ENCODE data around the gene IGSF1. TPM values are rescaled to one million over a fixed set of nuclear protein-coding genes. Genes with fewer than 3 reads are reported as not detected.
A peak's percentile ranks its signal among the peaks of the same experiment; 100 is the strongest.

Gene IGSF1
- total and polyA plus RNA-seq, 9 of the 15 experiments (the other 6 are each of a cell fraction or from before 2014, with no cell fraction given) = 0.33 to 1.5 (median 1.0) TPM

GRCh38 chrX:131262200-131262599 is 26.9 kb downstream of the IGSF1 start:
- in situ Hi-C loops (cut with MboI) (no loop called here), intact Hi-C loops (cut with micrococcal nuclease) (loop anchor here (2.0 to 10.0 kb wide), 3 partner anchors 70 to 365 kb away; no protein-coding TSS in a partner anchor)
- Histone ChIP-seq H3K36me3 (ENCODE audit: control insufficient read depth, insufficient read depth, low read length) (no peaks in the 10 kb centered on the region), H4K20me1 (replicated peaks; ENCODE audit: control insufficient read depth, insufficient read depth, low read length) (no peaks in the 10 kb centered on the region; the same call in 1 of the 2 replicates), H2AFZ (ENCODE audit: low read depth, low read length) (no peak overlapping the region), H3K4me3 (no peak overlapping the region), H3K79me2 (ENCODE audit: control insufficient read depth, insufficient read depth, low read length) (no peaks in the 10 kb centered on the region), H3K9me1 (ENCODE audit: control insufficient read depth, insufficient read depth, low read length) (no peaks in the 10 kb centered on the region), H3K9me3 (replicated peaks; ENCODE audit: control insufficient read depth, insufficient read depth, low read depth, low read length) (no peaks in the 10 kb centered on the region), H3K4me1 (replicated peaks in 1 of 2; ENCODE audit: control insufficient read depth in 2 of 2, insufficient read depth in 2 of 2, low read length in 2 of 2) (no peaks in the 10 kb centered on the region), H3K4me2 (ENCODE audit: insufficient read depth, low read length) (no peak overlapping the region), H3K27ac (ENCODE audit: extremely low read depth, low read depth, low read length) (no peak overlapping the region), H3K27me3 (ENCODE audit: control insufficient read depth in 2 of 2, insufficient read depth in 2 of 2, low read length in 2 of 2) (no peaks in the 10 kb centered on the region), H3K9ac (ENCODE audit: insufficient read depth in 1 of 2, low read depth in 2 of 2, low read length in 2 of 2) (no peak overlapping the region)
- ATAC-seq = no peak
- BruUV-seq (replicated peaks) = no TSS peak
- no peak for FAIRE-seq
- DNase-seq (ENCODE audit: extremely low read depth in 1 of 4, low spot score in 3 of 4) = no peak
- CTCF ChIA-PET (ENCODE audit: low intra/inter-chr PET ratio) = no interaction called here
- TF ChIP-seq RFX1 (IDR thresholded peaks at IDR 0.05) (peak; percentile 22; the same call in 1 of the 2 replicates), CCAR2 (IDR thresholded peaks at IDR 0.05; ENCODE audit: low read depth, low read length) (no peak)
- POLR2A ChIA-PET = no interaction called here

GRCh38 chrX:131257367-131257766 is 31.7 kb downstream of the IGSF1 start:
- no peak overlapping the region for H2AFZ ChIP-seq (ENCODE audit: low read depth, low read length)
- H3K9me3 ChIP-seq (replicated peaks; ENCODE audit: control insufficient read depth, insufficient read depth, low read depth, low read length) = no peaks in the 10 kb centered on the region
- H3K4me2 ChIP-seq (ENCODE audit: insufficient read depth, low read length) = no peak overlapping the region
- H3K9me1 ChIP-seq (ENCODE audit: control insufficient read depth, insufficient read depth, low read length) = no peaks in the 10 kb centered on the region
- no peaks in the 10 kb centered on the region for H3K36me3 ChIP-seq (ENCODE audit: control insufficient read depth, insufficient read depth, low read length)
- intact Hi-C loops (cut with micrococcal nuclease) = no loop called here
- POLR2A ChIA-PET = no interaction called here
- CTCF ChIA-PET (ENCODE audit: low intra/inter-chr PET ratio) = no interaction called here
- no peaks in the 10 kb centered on the region; the same call in 1 of the 2 replicates for H4K20me1 ChIP-seq (replicated peaks; ENCODE audit: control insufficient read depth, insufficient read depth, low read length)
- in situ Hi-C loops (cut with MboI) = no loop called here
- DNase-seq (ENCODE audit: extremely low read depth in 1 of 4, low spot score in 3 of 4) = no peak
- no peak for FAIRE-seq
- H3K27ac ChIP-seq (ENCODE audit: extremely low read depth, low read depth, low read length) = no peak overlapping the region
- no TSS peak for BruUV-seq (replicated peaks)
- H3K79me2 ChIP-seq (ENCODE audit: control insufficient read depth, insufficient read depth, low read length) = no peaks in the 10 kb centered on the region; the same call in 1 of the 3 replicates
- no peak overlapping the region for H3K9ac ChIP-seq (ENCODE audit: insufficient read depth in 1 of 2, low read depth in 2 of 2, low read length in 2 of 2)
- no peak overlapping the region for H3K4me3 ChIP-seq
- TF ChIP-seq ZNF282 (CRISPR knock-in tag; IDR thresholded peaks at IDR 0.05) (no peak), ZNF551 (CRISPR knock-in tag; IDR thresholded peaks at IDR 0.05) (no peak), SAP30 (IDR thresholded peaks at IDR 0.05; ENCODE audit: borderline replicate concordance, insufficient read depth, low read depth, low read length, poor library complexity, severe bottlenecking) (no peak), ZNF75A (CRISPR knock-in tag; IDR thresholded peaks at IDR 0.05) (no peak), SMARCC2 (IDR thresholded peaks at IDR 0.05; ENCODE audit: low read depth) (no peak), TRIM24 (IDR thresholded peaks at IDR 0.05) (no peak), ZNF512 (tag; IDR thresholded peaks at IDR 0.05) (no peak), TARDBP (IDR thresholded peaks at IDR 0.05) (no peak), PRMT5 (CRISPR knock-in tag; IDR thresholded peaks at IDR 0.05) (no peak), MAFG (tag; conservative IDR thresholded peaks at IDR 0.05) (no peak), CHD1 (IDR thresholded peaks at IDR 0.05; ENCODE audit: low read length) (no peak), SIN3B (IDR thresholded peaks at IDR 0.05; ENCODE audit: low read depth) (no peak)
- ATAC-seq = no peak
- H3K27me3 ChIP-seq (ENCODE audit: control insufficient read depth in 2 of 2, insufficient read depth in 2 of 2, low read length in 2 of 2) = no peaks in the 10 kb centered on the region
- no peaks in the 10 kb centered on the region; a peak in 1 of 5 replicates for H3K4me1 ChIP-seq (replicated peaks in 1 of 2; ENCODE audit: control insufficient read depth in 2 of 2, insufficient read depth in 2 of 2, low read length in 2 of 2)

Data from K562 (cell line).